Measurements from ENCODE around the gene DNAJC4. TPM values are rescaled to one million over a fixed set of nuclear protein-coding genes. Genes with fewer than 3 reads are reported as not detected.
A peak's percentile ranks its signal among the peaks of the same experiment; 100 is the strongest.

Gene DNAJC4
- polyA plus RNA-seq, 1 donor from 2014 or later: 20.3 TPM

DNA sequence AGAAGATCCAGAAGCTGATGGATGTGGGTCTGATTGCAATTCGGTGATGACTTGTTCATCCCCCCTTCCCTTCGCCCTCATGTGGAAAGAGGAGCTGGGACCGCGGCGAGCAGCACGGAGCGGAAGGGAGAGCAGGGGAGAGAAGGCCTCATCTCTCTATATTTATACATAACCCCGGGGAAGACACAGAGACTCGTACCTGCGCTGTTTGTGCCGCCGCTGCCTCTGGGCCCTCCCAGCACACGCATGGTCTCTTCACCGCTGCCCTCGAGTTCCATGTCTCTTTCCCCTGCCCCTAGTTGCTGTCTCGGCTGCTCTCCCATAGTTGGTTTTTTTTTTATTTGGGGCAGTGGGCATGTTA lies 26.3 kb upstream of the DNAJC4 start:
- H3K79me2 ChIP-seq (replicated peaks; ENCODE audit: insufficient read depth, low read length): no peaks in the 10 kb centered on the region
- H3K27me3 ChIP-seq (ENCODE audit: insufficient read depth, low read depth, low read length): no peaks in the 10 kb centered on the region
- H3K4me2 ChIP-seq (ENCODE audit: low read length): no peak overlapping the region
- H3K27ac ChIP-seq (ENCODE audit: low read length): no peak overlapping the region
- TF ChIP-seq, protein P1, sequence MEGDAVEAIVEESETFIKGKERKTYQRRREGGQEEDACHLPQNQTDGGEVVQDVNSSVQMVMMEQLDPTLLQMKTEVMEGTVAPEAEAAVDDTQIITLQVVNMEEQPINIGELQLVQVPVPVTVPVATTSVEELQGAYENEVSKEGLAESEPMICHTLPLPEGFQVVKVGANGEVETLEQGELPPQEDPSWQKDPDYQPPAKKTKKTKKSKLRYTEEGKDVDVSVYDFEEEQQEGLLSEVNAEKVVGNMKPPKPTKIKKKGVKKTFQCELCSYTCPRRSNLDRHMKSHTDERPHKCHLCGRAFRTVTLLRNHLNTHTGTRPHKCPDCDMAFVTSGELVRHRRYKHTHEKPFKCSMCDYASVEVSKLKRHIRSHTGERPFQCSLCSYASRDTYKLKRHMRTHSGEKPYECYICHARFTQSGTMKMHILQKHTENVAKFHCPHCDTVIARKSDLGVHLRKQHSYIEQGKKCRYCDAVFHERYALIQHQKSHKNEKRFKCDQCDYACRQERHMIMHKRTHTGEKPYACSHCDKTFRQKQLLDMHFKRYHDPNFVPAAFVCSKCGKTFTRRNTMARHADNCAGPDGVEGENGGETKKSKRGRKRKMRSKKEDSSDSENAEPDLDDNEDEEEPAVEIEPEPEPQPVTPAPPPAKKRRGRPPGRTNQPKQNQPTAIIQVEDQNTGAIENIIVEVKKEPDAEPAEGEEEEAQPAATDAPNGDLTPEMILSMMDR (IDR thresholded peaks at IDR 0.05; ENCODE audit: poor library complexity, severe bottlenecking): no peak
- TF ChIP-seq POLR2AphosphoS5 (IDR thresholded peaks at IDR 0.05) (no peak), EP300 (conservative IDR thresholded peaks at IDR 0.05; ENCODE audit: poor library complexity, severe bottlenecking) (no peak), TAF1 (IDR thresholded peaks at IDR 0.05; ENCODE audit: low read depth) (no peak)
- no peaks in the 10 kb centered on the region for H4K20me1 ChIP-seq (ENCODE audit: insufficient read depth)
- no peaks in the 10 kb centered on the region for H3K9me2 ChIP-seq (ENCODE audit: insufficient read depth, low read length)
- no peak overlapping the region for H3K4me3 ChIP-seq (ENCODE audit: low read length)
- H2AFZ ChIP-seq (ENCODE audit: low read depth, low read length): no peak overlapping the region
- no peaks in the 10 kb centered on the region for H3F3A ChIP-seq (ENCODE audit: insufficient read depth, low read length, poor library complexity, severe bottlenecking)
- H3K9me3 ChIP-seq (ENCODE audit: low read length): no peaks in the 10 kb centered on the region
- peaks cover 6% of the 10 kb centered on the region for H3K36me3 ChIP-seq (ENCODE audit: insufficient read depth, low read length)
- no peak overlapping the region for H3K9ac ChIP-seq (ENCODE audit: low read length)

DNA sequence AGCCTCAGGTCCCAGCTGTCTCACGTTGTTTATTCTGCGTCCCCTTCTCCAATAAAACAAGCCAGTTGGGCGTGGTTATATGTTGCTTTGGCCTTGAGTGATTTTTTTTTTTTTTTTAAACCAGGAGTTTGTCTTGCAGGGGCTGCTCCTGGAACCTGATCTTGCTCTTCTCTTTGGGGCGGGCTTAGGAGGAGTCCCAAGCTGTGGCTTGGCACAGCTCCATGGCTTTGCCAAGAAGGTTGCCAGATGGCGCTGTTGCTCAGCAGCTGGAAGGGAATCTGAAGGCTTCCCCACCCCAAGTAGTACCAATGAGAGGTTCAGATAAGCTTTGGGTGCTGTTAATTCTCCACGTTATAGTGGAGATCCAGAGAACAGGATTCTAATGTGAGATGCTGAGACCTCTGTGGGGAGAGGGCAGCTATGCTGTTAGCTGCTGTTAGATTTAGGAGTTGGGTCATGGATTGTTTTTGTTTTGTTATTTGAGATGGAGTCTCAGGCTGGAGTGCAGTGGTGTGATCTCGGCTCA lies 25.8 kb upstream of the DNAJC4 start:
- H3K79me2 ChIP-seq (replicated peaks; ENCODE audit: insufficient read depth, low read length): no peaks in the 10 kb centered on the region
- no peak overlapping the region for H2AFZ ChIP-seq (ENCODE audit: low read depth, low read length)
- no peak overlapping the region for H3K9ac ChIP-seq (ENCODE audit: low read length)
- H3K4me2 ChIP-seq (ENCODE audit: low read length): no peak overlapping the region
- no peaks in the 10 kb centered on the region for H3K9me3 ChIP-seq (ENCODE audit: low read length)
- no peak for TF ChIP-seq EP300 (conservative IDR thresholded peaks at IDR 0.05; ENCODE audit: poor library complexity, severe bottlenecking)
- TF ChIP-seq SMC3 (conservative IDR thresholded peaks at IDR 0.05; ENCODE audit: poor library complexity): peak; percentile 63
- no peak for TF ChIP-seq MXI1 (conservative IDR thresholded peaks at IDR 0.05; ENCODE audit: poor library complexity, severe bottlenecking)
- TF ChIP-seq RAD21 (conservative IDR thresholded peaks at IDR 0.05): peak; percentile 70
- TF ChIP-seq, protein P1 (IDR thresholded peaks at IDR 0.05; ENCODE audit: poor library complexity, severe bottlenecking): peak; percentile 67
- no peak overlapping the region for H3K4me3 ChIP-seq (ENCODE audit: low read length)
- no peaks in the 10 kb centered on the region for H3K27me3 ChIP-seq (ENCODE audit: insufficient read depth, low read depth, low read length)
- no peaks in the 10 kb centered on the region for H4K20me1 ChIP-seq (ENCODE audit: insufficient read depth)
- no peaks in the 10 kb centered on the region for H3K9me2 ChIP-seq (ENCODE audit: insufficient read depth, low read length)
- H3K36me3 ChIP-seq (ENCODE audit: insufficient read depth, low read length): peaks cover 6% of the 10 kb centered on the region
- H3F3A ChIP-seq (ENCODE audit: insufficient read depth, low read length, poor library complexity, severe bottlenecking): no peaks in the 10 kb centered on the region
- no peak overlapping the region for H3K27ac ChIP-seq (ENCODE audit: low read length)

DNA sequence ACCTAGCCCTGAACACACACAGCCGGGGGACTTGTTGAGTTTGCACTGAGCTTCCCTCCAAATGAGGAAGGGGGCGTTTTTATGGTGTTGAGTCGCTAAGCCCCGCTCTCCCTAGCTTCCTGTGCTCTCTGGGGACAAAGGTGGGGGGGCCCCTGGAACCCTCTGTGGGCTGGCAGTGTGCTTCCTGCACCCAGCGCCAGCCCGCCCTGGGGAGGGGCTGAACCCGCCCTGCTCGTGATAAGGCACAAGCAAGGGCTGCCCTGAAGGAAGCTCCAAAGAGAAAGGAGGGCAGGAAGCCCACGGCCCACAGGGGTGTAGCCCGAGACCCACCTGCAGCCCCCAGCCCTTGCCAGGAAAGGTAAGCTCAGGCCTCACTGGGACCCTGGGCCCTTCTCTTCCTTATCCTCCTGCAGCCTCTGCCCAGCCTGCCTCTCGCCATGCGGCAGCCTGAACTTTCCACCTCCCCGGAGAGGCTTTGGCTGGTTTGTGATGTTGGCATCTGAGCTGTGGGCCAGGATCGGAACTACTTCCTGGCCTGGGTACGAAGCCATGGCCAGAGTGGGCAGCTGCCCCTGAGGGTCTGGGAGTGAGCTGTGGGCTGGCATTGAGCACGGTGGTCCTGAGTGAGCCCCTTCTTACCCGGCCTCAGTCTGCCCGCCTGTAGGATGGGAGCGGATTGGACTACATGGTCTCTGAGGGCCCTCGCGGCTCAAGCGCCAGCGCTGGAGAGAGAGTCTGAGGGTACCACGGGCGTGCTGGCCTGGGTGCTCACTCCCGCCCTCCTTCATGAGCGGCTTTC lies 23.7 kb upstream of the DNAJC4 start, which contains the start of gene FERMT3:
FERMT3 (plus strand) TSS at position 265 of the 799 bp plus-strand sequence. CDS start 644 bp downstream, outside the sequence.
- H3K4me3 ChIP-seq (ENCODE audit: low read length): no peak within 1 kb of the TSS
- TF ChIP-seq, protein P2, sequence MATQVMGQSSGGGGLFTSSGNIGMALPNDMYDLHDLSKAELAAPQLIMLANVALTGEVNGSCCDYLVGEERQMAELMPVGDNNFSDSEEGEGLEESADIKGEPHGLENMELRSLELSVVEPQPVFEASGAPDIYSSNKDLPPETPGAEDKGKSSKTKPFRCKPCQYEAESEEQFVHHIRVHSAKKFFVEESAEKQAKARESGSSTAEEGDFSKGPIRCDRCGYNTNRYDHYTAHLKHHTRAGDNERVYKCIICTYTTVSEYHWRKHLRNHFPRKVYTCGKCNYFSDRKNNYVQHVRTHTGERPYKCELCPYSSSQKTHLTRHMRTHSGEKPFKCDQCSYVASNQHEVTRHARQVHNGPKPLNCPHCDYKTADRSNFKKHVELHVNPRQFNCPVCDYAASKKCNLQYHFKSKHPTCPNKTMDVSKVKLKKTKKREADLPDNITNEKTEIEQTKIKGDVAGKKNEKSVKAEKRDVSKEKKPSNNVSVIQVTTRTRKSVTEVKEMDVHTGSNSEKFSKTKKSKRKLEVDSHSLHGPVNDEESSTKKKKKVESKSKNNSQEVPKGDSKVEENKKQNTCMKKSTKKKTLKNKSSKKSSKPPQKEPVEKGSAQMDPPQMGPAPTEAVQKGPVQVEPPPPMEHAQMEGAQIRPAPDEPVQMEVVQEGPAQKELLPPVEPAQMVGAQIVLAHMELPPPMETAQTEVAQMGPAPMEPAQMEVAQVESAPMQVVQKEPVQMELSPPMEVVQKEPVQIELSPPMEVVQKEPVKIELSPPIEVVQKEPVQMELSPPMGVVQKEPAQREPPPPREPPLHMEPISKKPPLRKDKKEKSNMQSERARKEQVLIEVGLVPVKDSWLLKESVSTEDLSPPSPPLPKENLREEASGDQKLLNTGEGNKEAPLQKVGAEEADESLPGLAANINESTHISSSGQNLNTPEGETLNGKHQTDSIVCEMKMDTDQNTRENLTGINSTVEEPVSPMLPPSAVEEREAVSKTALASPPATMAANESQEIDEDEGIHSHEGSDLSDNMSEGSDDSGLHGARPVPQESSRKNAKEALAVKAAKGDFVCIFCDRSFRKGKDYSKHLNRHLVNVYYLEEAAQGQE (IDR thresholded peaks at IDR 0.05; ENCODE audit: borderline replicate concordance): no peak
- TF ChIP-seq SMC3 (conservative IDR thresholded peaks at IDR 0.05; ENCODE audit: poor library complexity) (no peak), EP300 (conservative IDR thresholded peaks at IDR 0.05; ENCODE audit: poor library complexity, severe bottlenecking) (no peak), TAF1 (IDR thresholded peaks at IDR 0.05; ENCODE audit: low read depth) (no peak), RAD21 (conservative IDR thresholded peaks at IDR 0.05) (no peak), POLR2AphosphoS5 (IDR thresholded peaks at IDR 0.05) (no peak), EZH2 (IDR thresholded peaks at IDR 0.05; ENCODE audit: borderline replicate concordance, insufficient read depth, low read length, poor library complexity, severe bottlenecking) (no peak), MXI1 (conservative IDR thresholded peaks at IDR 0.05; ENCODE audit: poor library complexity, severe bottlenecking) (no peak)
- TF ChIP-seq, protein P1 (IDR thresholded peaks at IDR 0.05; ENCODE audit: poor library complexity, severe bottlenecking): no peak

More for the DNA sequence above, 23.7 kb upstream of the DNAJC4 start, which contains the start of gene FERMT3:
- H3K9me3 ChIP-seq (ENCODE audit: low read length): no peaks in the 10 kb centered on the region
- no peaks in the 10 kb centered on the region for H3K9me2 ChIP-seq (ENCODE audit: insufficient read depth, low read length)
- no peaks in the 10 kb centered on the region for H4K20me1 ChIP-seq (ENCODE audit: insufficient read depth)
- H3K27ac ChIP-seq (ENCODE audit: low read length): no peak within 1 kb of the TSS
- no peaks in the 10 kb centered on the region for H3F3A ChIP-seq (ENCODE audit: insufficient read depth, low read length, poor library complexity, severe bottlenecking)
- H3K9ac ChIP-seq (ENCODE audit: low read length): no peak within 1 kb of the TSS
- no peak within 1 kb of the TSS for H3K4me2 ChIP-seq (ENCODE audit: low read length)
- peaks cover 6% of the 10 kb centered on the region for H3K36me3 ChIP-seq (ENCODE audit: insufficient read depth, low read length)
- no peaks in the 10 kb centered on the region for H3K79me2 ChIP-seq (replicated peaks; ENCODE audit: insufficient read depth, low read length)
- H2AFZ ChIP-seq (ENCODE audit: low read depth, low read length): no peak within 1 kb of the TSS
- H3K27me3 ChIP-seq (ENCODE audit: insufficient read depth, low read depth, low read length): no peaks in the 10 kb centered on the region

Data from neural cell (in vitro differentiated cells).